Fibroblast of villous mesenchyme (primary cell): ENCODE measurements around the gene SPINDOC. TPM values are rescaled to one million over a fixed set of nuclear protein-coding genes. Genes with fewer than 3 reads are reported as not detected.

Source experiments
- DNase-seq: peaks from one replicate; pipeline ENCODE4 v3.0.0-alpha.2; 2010; ENCODE audit warnings: low read depth
- H3K4me3 ChIP-seq: 2 replicates; pipeline ENCODE4 v1.5.1; 2011; ENCODE audit warnings: low read depth, mild to moderate bottlenecking, low read length
- small RNA-seq: library from RNA; depleted of rRNA; stranded (forward); fragments of <200 nt; gene quantifications from one replicate; pipeline ENCODE3, GENCODE V24; 2012
- total RNA-seq: library from RNA; depleted of rRNA; stranded (reverse); fragments of >200 nt; gene quantifications from 2 replicates; pipeline ENCODE4 v1.2.3, GENCODE V29; 2012
- TF ChIP-seq, protein P1 (sequence below): IDR thresholded peaks from 2 replicates; pipeline ENCODE4 v1.5.1; 2012; ENCODE audit warnings: low read depth, mild to moderate bottlenecking, low read length; ENCODE audit not compliant: insufficient read depth

Gene SPINDOC
- total RNA-seq, 1 donor = 24.2 TPM

DNA sequence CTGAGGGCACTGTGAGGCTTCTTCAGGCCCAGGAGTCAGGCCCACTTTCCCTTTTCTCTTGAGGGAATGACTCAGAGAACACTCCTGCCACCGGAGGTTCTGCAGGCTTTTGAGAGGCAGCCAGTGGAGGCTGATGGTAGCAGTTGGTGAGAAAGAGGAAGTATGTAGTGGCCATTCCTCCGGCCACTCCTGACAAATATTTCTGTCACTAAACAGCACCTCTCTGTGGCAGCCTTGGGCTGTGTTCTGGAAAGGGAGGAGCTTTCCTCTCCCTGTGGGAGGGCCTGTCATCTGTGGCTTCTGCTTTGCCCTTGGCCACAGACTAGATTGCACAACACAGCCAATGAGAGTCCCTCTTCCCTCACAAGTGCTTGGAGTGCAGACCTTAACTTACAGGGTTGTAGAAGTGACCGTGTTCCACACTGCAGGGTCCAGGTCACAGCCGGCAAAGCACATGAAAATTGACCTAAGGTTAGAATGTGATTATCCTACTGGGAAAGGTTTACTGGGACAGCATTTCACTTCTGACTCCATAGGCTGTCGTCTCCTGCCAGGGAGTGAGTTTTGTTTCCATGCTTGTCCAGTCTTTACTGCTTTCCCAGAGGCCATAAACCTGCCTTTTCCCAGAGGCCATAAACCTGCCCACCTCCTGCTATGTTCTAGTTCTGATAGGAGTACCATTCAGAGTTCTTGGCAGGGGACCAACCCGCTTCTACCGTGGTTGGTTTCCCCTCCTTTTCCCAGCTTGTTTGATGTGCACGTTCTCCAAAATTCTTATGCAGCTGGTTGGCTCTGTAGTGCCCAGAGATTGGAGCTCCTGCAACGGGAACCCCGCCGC lies 58.9 kb downstream of the SPINDOC start:
- TF ChIP-seq, protein P1, sequence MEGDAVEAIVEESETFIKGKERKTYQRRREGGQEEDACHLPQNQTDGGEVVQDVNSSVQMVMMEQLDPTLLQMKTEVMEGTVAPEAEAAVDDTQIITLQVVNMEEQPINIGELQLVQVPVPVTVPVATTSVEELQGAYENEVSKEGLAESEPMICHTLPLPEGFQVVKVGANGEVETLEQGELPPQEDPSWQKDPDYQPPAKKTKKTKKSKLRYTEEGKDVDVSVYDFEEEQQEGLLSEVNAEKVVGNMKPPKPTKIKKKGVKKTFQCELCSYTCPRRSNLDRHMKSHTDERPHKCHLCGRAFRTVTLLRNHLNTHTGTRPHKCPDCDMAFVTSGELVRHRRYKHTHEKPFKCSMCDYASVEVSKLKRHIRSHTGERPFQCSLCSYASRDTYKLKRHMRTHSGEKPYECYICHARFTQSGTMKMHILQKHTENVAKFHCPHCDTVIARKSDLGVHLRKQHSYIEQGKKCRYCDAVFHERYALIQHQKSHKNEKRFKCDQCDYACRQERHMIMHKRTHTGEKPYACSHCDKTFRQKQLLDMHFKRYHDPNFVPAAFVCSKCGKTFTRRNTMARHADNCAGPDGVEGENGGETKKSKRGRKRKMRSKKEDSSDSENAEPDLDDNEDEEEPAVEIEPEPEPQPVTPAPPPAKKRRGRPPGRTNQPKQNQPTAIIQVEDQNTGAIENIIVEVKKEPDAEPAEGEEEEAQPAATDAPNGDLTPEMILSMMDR = peak; percentile 40
- H3K4me3 ChIP-seq = no peak overlapping the region
- peak; percentile 95 for DNase-seq

DNA sequence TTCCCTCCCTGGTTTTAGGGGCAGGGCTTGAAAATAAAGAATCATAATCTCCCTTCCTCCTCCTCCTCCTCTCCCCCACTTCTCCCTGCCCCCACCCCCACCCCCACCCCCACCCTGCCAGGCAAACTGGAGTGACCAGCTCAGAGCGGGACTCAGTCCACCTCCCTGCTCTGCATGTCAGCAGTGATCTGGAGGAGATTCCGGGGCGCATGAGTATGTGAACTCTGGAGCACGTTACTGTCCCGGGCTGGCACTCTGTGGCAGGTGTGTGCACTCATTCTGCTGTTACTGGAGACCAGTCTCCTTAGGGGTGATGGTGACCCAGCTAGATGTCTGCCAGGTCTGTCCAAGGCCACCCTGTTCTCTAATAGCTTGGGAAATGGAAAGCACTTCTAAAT lies 59.5 kb downstream of the SPINDOC start:
- TF ChIP-seq, protein P1 = no peak
- DNase-seq = no peak
- no peak overlapping the region for H3K4me3 ChIP-seq

DNA sequence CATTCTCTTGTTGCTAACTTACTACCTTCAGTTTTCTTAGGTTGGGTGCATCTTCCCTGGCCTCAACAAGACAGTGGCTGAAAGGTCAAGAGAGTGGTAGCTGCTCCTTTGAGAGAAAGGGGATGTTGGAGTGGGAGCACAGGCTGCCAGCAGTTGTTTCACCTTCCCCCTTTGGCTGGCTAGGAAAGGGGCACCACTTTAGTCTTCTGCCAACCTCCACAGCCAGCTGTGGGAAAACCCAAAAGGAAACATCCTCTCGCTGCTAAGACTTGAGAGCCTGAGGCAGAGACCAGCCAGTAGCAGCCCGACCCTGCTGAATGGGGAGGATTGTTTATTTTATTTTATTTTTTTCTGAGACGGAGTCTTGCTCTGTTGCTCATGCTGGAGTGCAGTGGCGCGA lies 60.1 kb downstream of the SPINDOC start:
- DNase-seq = no peak
- TF ChIP-seq, protein P1 = no peak

DNA sequence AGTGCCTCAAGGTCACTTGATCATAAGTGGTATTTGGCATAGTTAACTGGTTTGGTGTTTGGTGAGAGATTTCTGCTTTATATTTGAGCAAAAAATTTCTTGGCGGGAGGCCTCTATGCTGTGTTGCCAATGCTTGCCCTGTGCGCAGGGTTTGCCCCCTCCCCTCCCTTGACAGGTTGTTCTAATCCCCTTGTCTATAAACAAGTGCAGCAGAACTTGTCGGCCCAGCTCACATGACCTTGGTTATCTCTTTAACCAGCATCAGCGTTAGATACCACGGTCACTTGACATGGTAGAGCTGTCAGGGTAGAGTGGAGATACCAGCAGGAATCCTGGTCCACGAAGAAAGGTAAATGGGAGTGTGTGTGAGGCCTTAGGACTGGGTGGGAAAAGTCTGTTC lies 61.3 kb downstream of the SPINDOC start:
- TF ChIP-seq, protein P1 = no peak
- no peak overlapping the region for H3K4me3 ChIP-seq
- peak; percentile 61 for DNase-seq

More for the DNA sequence above, 60.1 kb downstream of the SPINDOC start:
- H3K4me3 ChIP-seq = no peak overlapping the region

DNA sequence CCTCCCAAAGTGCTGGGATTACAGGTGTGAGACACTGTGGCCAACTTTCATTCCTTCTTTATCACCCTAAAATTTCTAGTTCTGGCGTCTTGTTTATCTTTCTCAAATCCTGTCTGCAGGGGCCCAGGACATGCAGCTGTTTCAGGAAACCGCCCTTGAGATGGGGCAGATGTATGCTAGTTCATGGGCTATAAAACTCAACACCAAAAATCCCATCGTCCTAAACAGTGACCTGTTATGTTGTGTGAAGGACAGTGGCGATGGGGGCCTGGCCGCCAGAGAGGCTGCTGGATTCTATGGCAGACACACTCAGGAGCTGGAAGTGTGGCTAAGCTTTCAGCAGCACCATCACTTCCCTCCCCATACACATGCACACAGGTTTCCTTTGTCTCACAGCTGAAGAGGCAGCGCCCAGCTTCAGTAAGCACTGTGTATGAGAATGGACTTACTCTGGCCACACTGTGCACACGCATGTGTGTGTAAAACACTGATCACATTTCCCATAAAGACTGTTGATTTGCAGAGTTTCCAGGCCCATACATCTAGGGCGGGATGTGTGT lies 62.3 kb downstream of the SPINDOC start:
- H3K4me3 ChIP-seq = no peak overlapping the region
- TF ChIP-seq, protein P1 = no peak
- peak; percentile 44 for DNase-seq

DNA sequence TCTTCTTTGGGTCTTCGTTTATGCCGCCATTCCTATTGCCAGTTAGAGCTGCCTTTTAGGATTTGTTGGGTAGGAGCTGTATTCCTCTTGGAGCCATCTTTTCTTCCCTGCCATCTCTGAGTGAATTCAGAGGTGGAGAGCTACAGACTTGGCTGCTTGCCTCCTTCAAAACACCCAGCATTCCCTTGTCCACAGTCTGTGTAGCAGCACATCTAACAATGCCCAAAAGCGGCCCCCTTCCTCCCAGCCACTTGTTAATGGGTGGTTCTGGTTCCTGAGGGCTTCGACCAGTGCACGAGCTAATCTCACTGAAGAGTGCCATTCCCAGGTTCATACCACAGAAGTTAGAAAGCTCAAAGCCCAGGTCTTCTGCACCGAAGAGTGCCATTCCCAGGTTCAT lies 63.4 kb downstream of the SPINDOC start:
- DNase-seq = no peak
- no peak overlapping the region for H3K4me3 ChIP-seq
- TF ChIP-seq, protein P1 = no peak

Small RNAs within 50 kb of the gene (small RNA-seq; reads per million reads assigned to genes)
- gene AP006289.1 (not detected), gene RN7SL596P (not detected)

Other genes starting within 250 kb of the SPINDOC start
- gene PLAAT3, start 199.0 kb upstream of the SPINDOC start, total RNA-seq = 4.2 and 6.0 TPM in 2 replicates
- 123 and 152 TPM in 2 replicates for gene ATL3, start 142.1 kb upstream of the SPINDOC start, total RNA-seq
- gene RTN3, start 132.0 kb upstream of the SPINDOC start, total RNA-seq = 61.5 and 70.0 TPM in 2 replicates
- 12.2 and 16.0 TPM in 2 replicates for gene ZFTA, start 44.7 kb upstream of the SPINDOC start, total RNA-seq
- gene MARK2, start 25.7 kb downstream of the SPINDOC start, total RNA-seq = 14.5 and 16.4 TPM in 2 replicates
- gene RCOR2, start 103.7 kb downstream of the SPINDOC start, total RNA-seq = 1.7 and 3.2 TPM in 2 replicates
- gene NAA40, start 125.5 kb downstream of the SPINDOC start, total RNA-seq = 13.5 and 16.4 TPM in 2 replicates
- 225 and 447 TPM in 2 replicates for gene COX8A, start 161.2 kb downstream of the SPINDOC start, total RNA-seq
- gene OTUB1, start 173.0 kb downstream of the SPINDOC start, total RNA-seq = 36.4 and 38.0 TPM in 2 replicates
- under 0.01 TPM in 2 replicates for gene FLRT1, start 222.5 kb downstream of the SPINDOC start, total RNA-seq